Embryonic facial prominence (tissue), 1 donor: ENCODE data around the gene MYH11.
"Not testable (repeated sequence)": the region's sequence is repeated elsewhere in the genome, so short reads cannot be mapped to it uniquely, and the experiment has no call there.

ENCODE experiments used
- DNase-seq: peaks from one replicate; pipeline ENCODE4 v3.0.0-alpha.2; 2016; ENCODE audit errors: extremely low spot score

The MYH11 gene

GRCh38 chr16:15714393-15715172 lies 142.2 kb downstream of the MYH11 start:
- no peak for DNase-seq

- DNase-seq: no peak
Measured at GRCh38 chr16:15708997-15709396, 147.8 kb downstream of the MYH11 start.

- DNase-seq: no peak
Measured at GRCh38 chr16:15708096-15708495, 148.7 kb downstream of the MYH11 start.

- no peak for DNase-seq
Measured at GRCh38 chr16:15707332-15707731, 149.5 kb downstream of the MYH11 start.

- DNase-seq: no peak
Measured at GRCh38 chr16:15705064-15705565, 151.7 kb downstream of the MYH11 start.

- DNase-seq: peak; percentile 9
Measured at GRCh38 chr16:15704545-15704987, 152.3 kb downstream of the MYH11 start.

- no peak for DNase-seq
Measured at GRCh38 chr16:15703029-15703736, 153.6 kb downstream of the MYH11 start.

- no peak for DNase-seq
Measured at GRCh38 chr16:15701975-15702970, 154.6 kb downstream of the MYH11 start.

GRCh38 chr16:15701367-15701766 lies 155.5 kb downstream of the MYH11 start:
- DNase-seq: no peak

GRCh38 chr16:15699819-15700218 lies 157.0 kb downstream of the MYH11 start:
- no peak for DNase-seq

GRCh38 chr16:15694499-15694898 lies 162.3 kb downstream of the MYH11 start:
- no peak for DNase-seq

- not testable (repeated sequence) for DNase-seq
Measured at GRCh38 chr16:15692508-15692907, 164.3 kb downstream of the MYH11 start.

- DNase-seq: no peak
Measured at GRCh38 chr16:15691046-15691445, 165.8 kb downstream of the MYH11 start.

- no peak for DNase-seq
Measured at GRCh38 chr16:15690296-15690695, 166.5 kb downstream of the MYH11 start.

- DNase-seq: no peak
Measured at GRCh38 chr16:15689290-15689689, 167.5 kb downstream of the MYH11 start.

GRCh38 chr16:15686287-15686686 lies 170.5 kb downstream of the MYH11 start:
- no peak for DNase-seq

GRCh38 chr16:15682105-15682570 lies 174.7 kb downstream of the MYH11 start:
- no peak for DNase-seq

GRCh38 chr16:15677447-15677846 lies 179.4 kb downstream of the MYH11 start:
- DNase-seq: no peak

GRCh38 chr16:15676506-15676905 lies 180.3 kb downstream of the MYH11 start:
- DNase-seq: no peak

GRCh38 chr16:15674571-15674970 lies 182.3 kb downstream of the MYH11 start:
- DNase-seq: no peak

- DNase-seq: no peak
Measured at GRCh38 chr16:15672514-15673167, 184.2 kb downstream of the MYH11 start.
